GM19351 (cell line): ENCODE results near the gene CDH18.

Experiments
- ATAC-seq: cut with Tn5 transposase; IDR thresholded peaks from one replicate; pipeline ENCODE4 v1.9.1; 2021; ENCODE audit warnings: mild to moderate bottlenecking, moderate library complexity; ENCODE audit not compliant: unreplicated experiment

Gene CDH18

GRCh38 chr5:19928562-19929421, 59.2 kb downstream of the CDH18 start:
- ATAC-seq = no peak

GRCh38 chr5:19927919-19928318, 60.1 kb downstream of the CDH18 start:
- ATAC-seq = no peak

GRCh38 chr5:19927170-19927569, 60.8 kb downstream of the CDH18 start:
- ATAC-seq = no peak

- no peak for ATAC-seq
Observed at GRCh38 chr5:19923742-19924141, 64.3 kb downstream of the CDH18 start.

GRCh38 chr5:19920761-19921160, 67.2 kb downstream of the CDH18 start:
- no peak for ATAC-seq

- ATAC-seq = no peak
Observed at GRCh38 chr5:19918780-19919179, 69.2 kb downstream of the CDH18 start.

GRCh38 chr5:19917588-19918122, 70.3 kb downstream of the CDH18 start:
- no peak for ATAC-seq

GRCh38 chr5:19910136-19910535, 77.9 kb downstream of the CDH18 start:
- no peak for ATAC-seq

- ATAC-seq = no peak
Observed at GRCh38 chr5:19904766-19905165, 83.2 kb downstream of the CDH18 start.

GRCh38 chr5:19903611-19904010, 84.4 kb downstream of the CDH18 start:
- ATAC-seq = no peak

- ATAC-seq = no peak
Observed at GRCh38 chr5:19902316-19902934, 85.6 kb downstream of the CDH18 start.

GRCh38 chr5:19900269-19900668, 87.7 kb downstream of the CDH18 start:
- no peak for ATAC-seq

- ATAC-seq = no peak
Observed at GRCh38 chr5:19891658-19892057, 96.3 kb downstream of the CDH18 start.

- no peak for ATAC-seq
Observed at GRCh38 chr5:19886123-19886917, 101.7 kb downstream of the CDH18 start.

GRCh38 chr5:19885040-19885824, 102.8 kb downstream of the CDH18 start:
- ATAC-seq = no peak

GRCh38 chr5:19880859-19881436, 107.1 kb downstream of the CDH18 start:
- ATAC-seq = no peak

- no peak for ATAC-seq
Observed at GRCh38 chr5:19880458-19880857, 107.5 kb downstream of the CDH18 start.

GRCh38 chr5:19874811-19875210, 113.2 kb downstream of the CDH18 start:
- no peak for ATAC-seq

- no peak for ATAC-seq
Observed at GRCh38 chr5:19866090-19866450, 121.9 kb downstream of the CDH18 start.
